A549 (cell line): ENCODE data around the gene UBP1.

ENCODE experiments used
- BHLHE40 ChIP-seq: IDR thresholded peaks from 2 replicates; pipeline ENCODE4 v1.6.1; 2012; ENCODE audit warnings: low read depth, low read length, inconsistent platforms
- CEBPB ChIP-seq, 2 experiments: fragments of >200 bp in 1 of 2; sonication (Bioruptor Twin) in 1 of 2; formaldehyde crosslinking in 1 of 2; IDR thresholded peaks; 2 replicates each; pipeline ENCODE4 v1.6.1; 2012 to 2016
- CTCF ChIP-seq: fragments of >200 bp; sonication (Bioruptor Twin); formaldehyde crosslinking; IDR thresholded peaks from 3 replicates; pipeline ENCODE4 v1.5.1; 2016
- KDM1A ChIP-seq: fragments of 200-600 bp; sonication (generic); IDR thresholded peaks from 2 replicates; pipeline ENCODE4 v1.6.1; 2016; ENCODE audit warnings: low read depth, mild to moderate bottlenecking
- POLR2A ChIP-seq: IDR thresholded peaks from 2 replicates; pipeline ENCODE4 v1.6.1; 2012; ENCODE audit warnings: mild to moderate bottlenecking, low read length
- SREBF2 ChIP-seq: fragments of 450-650 bp; IDR thresholded peaks from 2 replicates; pipeline ENCODE4 v1.6.1; 2014; ENCODE audit warnings: mild to moderate bottlenecking, moderate library complexity
- USF2 ChIP-seq: fragments of 450-650 bp; IDR thresholded peaks from 2 replicates; pipeline ENCODE4 v1.6.1; 2014; ENCODE audit warnings: antibody characterized with exemption
- TF ChIP-seq, protein P1 (sequence below): IDR thresholded peaks from 2 replicates; pipeline ENCODE4 v1.6.1; 2012
- TF ChIP-seq, protein P2 (sequence below): IDR thresholded peaks from 2 replicates; pipeline ENCODE4 v1.6.1; 2012

GRCh38 chr3:33395900-33396299 lies 44.3 kb downstream of the UBP1 start:
- no peak for TF ChIP-seq POLR2A
- TF ChIP-seq CTCF = no peak
- TF ChIP-seq, protein P1, sequence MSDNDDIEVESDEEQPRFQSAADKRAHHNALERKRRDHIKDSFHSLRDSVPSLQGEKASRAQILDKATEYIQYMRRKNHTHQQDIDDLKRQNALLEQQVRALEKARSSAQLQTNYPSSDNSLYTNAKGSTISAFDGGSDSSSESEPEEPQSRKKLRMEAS = no peak
- no peak for TF ChIP-seq USF2
- TF ChIP-seq CEBPB (IDR thresholded peaks at IDR 0.05) = no peak
- no peak for TF ChIP-seq BHLHE40
- no peak for TF ChIP-seq KDM1A
- TF ChIP-seq, protein P2, sequence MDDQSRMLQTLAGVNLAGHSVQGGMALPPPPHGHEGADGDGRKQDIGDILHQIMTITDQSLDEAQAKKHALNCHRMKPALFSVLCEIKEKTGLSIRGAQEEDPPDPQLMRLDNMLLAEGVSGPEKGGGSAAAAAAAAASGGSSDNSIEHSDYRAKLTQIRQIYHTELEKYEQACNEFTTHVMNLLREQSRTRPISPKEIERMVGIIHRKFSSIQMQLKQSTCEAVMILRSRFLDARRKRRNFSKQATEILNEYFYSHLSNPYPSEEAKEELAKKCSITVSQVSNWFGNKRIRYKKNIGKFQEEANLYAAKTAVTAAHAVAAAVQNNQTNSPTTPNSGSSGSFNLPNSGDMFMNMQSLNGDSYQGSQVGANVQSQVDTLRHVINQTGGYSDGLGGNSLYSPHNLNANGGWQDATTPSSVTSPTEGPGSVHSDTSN = no peak
- TF ChIP-seq SREBF2 = no peak
